A673 (cell line): ENCODE data around the gene USP44. TPM values are rescaled to one million over a fixed set of nuclear protein-coding genes. Genes with fewer than 3 reads are reported as not detected.

ENCODE experiments used
- BruUV-seq: library from RNA; stranded (reverse); fragments of 400-500 nt; replicated peaks from 2 replicates; lab custom pipeline; 2021; lab: Mats Ljungman, UMichigan
- CTCF ChIA-PET: fragments of 300-600 bp; sonication (Branson Sonifier 250); formaldehyde crosslinking; loops from one replicate; lab custom pipeline; 2022; ENCODE audit warnings: antibody characterized with exemption; lab: Charles Lee
- POLR2A ChIA-PET: fragments of 300-600 bp; sonication (Branson Sonifier 250); formaldehyde crosslinking; loops from one replicate; lab custom pipeline; 2022; ENCODE audit warnings: antibody characterized with exemption; ENCODE audit not compliant: low non-redundant PET; lab: Charles Lee
- DNase-seq: peaks from one replicate; pipeline ENCODE4 v3.0.0-alpha.2; 2015; ENCODE audit warnings: low spot score
- H3K27ac ChIP-seq: fragments of 200-600 bp; sonication (generic); 2 replicates; pipeline ENCODE4 v1.5.1; 2016; ENCODE audit warnings: mixed run types, low read depth, mild to moderate bottlenecking, mixed read lengths, antibody characterized with exemption, low read length; ENCODE audit not compliant: poor library complexity, severe bottlenecking
- H3K27me3 ChIP-seq: fragments of 200-600 bp; sonication (generic); replicated peaks from 2 replicates; pipeline ENCODE4 v1.6.1; 2017; ENCODE audit warnings: mixed run types, low read depth, mild to moderate bottlenecking, mixed read lengths, antibody characterized with exemption, low read length; ENCODE audit not compliant: insufficient read depth, poor library complexity
- H3K36me3 ChIP-seq: fragments of 200-600 bp; sonication (generic); 2 replicates; pipeline ENCODE4 v1.6.1; 2016; ENCODE audit warnings: mixed run types, mild to moderate bottlenecking, mixed read lengths, antibody characterized with exemption, low read length; ENCODE audit not compliant: insufficient read depth, poor library complexity, severe bottlenecking
- H3K4me1 ChIP-seq: fragments of 200-600 bp; sonication (generic); 2 replicates; pipeline ENCODE4 v1.6.1; 2017; ENCODE audit warnings: mixed run types, mild to moderate bottlenecking, mixed read lengths, antibody characterized with exemption, low read length; ENCODE audit not compliant: insufficient read depth, poor library complexity, severe bottlenecking
- H3K4me3 ChIP-seq: fragments of 200-600 bp; sonication (generic); 2 replicates; pipeline ENCODE4 v1.5.1; 2016; ENCODE audit warnings: low read depth, mixed run types, mild to moderate bottlenecking, mixed read lengths, low read length; ENCODE audit not compliant: poor library complexity, severe bottlenecking
- H3K9me3 ChIP-seq: fragments of 200-600 bp; sonication (generic); 2 replicates; pipeline ENCODE4 v1.6.1; 2016; ENCODE audit warnings: mixed run types, low read depth, mild to moderate bottlenecking, mixed read lengths, antibody characterized with exemption, low read length; ENCODE audit not compliant: poor library complexity, severe bottlenecking
- CTCF ChIP-seq: fragments of 300-800, 200-600 bp; sonication (generic); conservative IDR thresholded peaks from 2 replicates; pipeline ENCODE4 v1.5.1; 2017; ENCODE audit warnings: low read depth, mild to moderate bottlenecking, antibody characterized with exemption, low read length, moderate library complexity, mixed read lengths
- EZH2 ChIP-seq: fragments of 200-600 bp; sonication (generic); IDR thresholded peaks from 2 replicates; pipeline ENCODE4 v1.6.1; 2017; ENCODE audit warnings: borderline replicate concordance, low read depth, mild to moderate bottlenecking, mixed read lengths, antibody characterized with exemption, low read length; ENCODE audit not compliant: poor library complexity, severe bottlenecking
- intact Hi-C: fragments of 100-400 bp; cut with micrococcal nuclease; formaldehyde crosslinking; loops from one replicate; pipeline ENCODE4 v1.10.0; 2022; ENCODE audit not compliant: unreplicated experiment
- total RNA-seq: library from RNA; stranded (reverse); gene quantifications from 2 replicates; pipeline ENCODE4 v1.2.3, GENCODE V29; 2021

The USP44 gene
- total RNA-seq, 1 experiment from 2014 or later: 7.1 TPM

- no TSS peak for BruUV-seq
- CTCF ChIA-PET: no interaction called here
Measured at GRCh38 chr12:95505039-95505438, 46.2 kb downstream of the USP44 start.

GRCh38 chr12:95504140-95504539 lies 47.1 kb downstream of the USP44 start:
- CTCF ChIA-PET: no interaction called here
- H3K27ac ChIP-seq: no peak overlapping the region
- H3K27me3 ChIP-seq: no peaks in the 10 kb centered on the region
- peaks cover 3% of the 10 kb centered on the region for H3K9me3 ChIP-seq
- peaks cover 79% of the 10 kb centered on the region for H3K36me3 ChIP-seq
- no peak overlapping the region for H3K4me3 ChIP-seq
- no peaks in the 10 kb centered on the region for H3K4me1 ChIP-seq
- DNase-seq: no peak
- no TSS peak for BruUV-seq
- POLR2A ChIA-PET: no interaction called here
- no peak for TF ChIP-seq EZH2
- TF ChIP-seq CTCF: no peak
- intact Hi-C loops: no loop called here

More at GRCh38 chr12:95505039-95505438, 46.2 kb downstream of the USP44 start:
- H3K9me3 ChIP-seq: no peaks in the 10 kb centered on the region
- H3K27ac ChIP-seq: peak overlapping the region; percentile 29
- no peaks in the 10 kb centered on the region for H3K4me1 ChIP-seq
- intact Hi-C loops: no loop called here
- H3K4me3 ChIP-seq: no peak overlapping the region
- no peak for DNase-seq
- TF ChIP-seq CTCF (no peak), EZH2 (no peak)
- no peaks in the 10 kb centered on the region for H3K27me3 ChIP-seq
- POLR2A ChIA-PET: no interaction called here
- H3K36me3 ChIP-seq: peaks cover 76% of the 10 kb centered on the region

GRCh38 chr12:95499772-95500171 lies 51.5 kb downstream of the USP44 start:
- BruUV-seq: no TSS peak
- no peak for TF ChIP-seq EZH2
- H3K36me3 ChIP-seq: peaks cover 85% of the 10 kb centered on the region
- ChIA-PET CTCF (no interaction called here), POLR2A (no interaction called here)
- no peaks in the 10 kb centered on the region for H3K4me1 ChIP-seq
- H3K4me3 ChIP-seq: no peak overlapping the region
- no peaks in the 10 kb centered on the region for H3K27me3 ChIP-seq
- H3K27ac ChIP-seq: no peak overlapping the region
- no peak for DNase-seq
- H3K9me3 ChIP-seq: peaks cover 14% of the 10 kb centered on the region
- intact Hi-C loops: no loop called here

GRCh38 chr12:95498968-95499367 lies 52.3 kb downstream of the USP44 start:
- no peak overlapping the region for H3K4me3 ChIP-seq
- ChIA-PET CTCF (no interaction called here), POLR2A (no interaction called here)
- H3K36me3 ChIP-seq: peaks cover 85% of the 10 kb centered on the region
- no peak for DNase-seq
- peaks cover 14% of the 10 kb centered on the region for H3K9me3 ChIP-seq
- H3K27ac ChIP-seq: no peak overlapping the region
- no peaks in the 10 kb centered on the region for H3K27me3 ChIP-seq
- no peaks in the 10 kb centered on the region for H3K4me1 ChIP-seq
- intact Hi-C loops: no loop called here
- no peak for TF ChIP-seq CTCF
- no peak for TF ChIP-seq EZH2
- BruUV-seq: no TSS peak
